GM18508 (cell line): ENCODE data around the gene ITPRIP.

ENCODE experiments used
- ATAC-seq: cut with Tn5 transposase; IDR thresholded peaks from one replicate; pipeline ENCODE4 v1.9.1; 2021; ENCODE audit warnings: moderate number of reproducible peaks; ENCODE audit not compliant: insufficient read depth, unreplicated experiment

Gene ITPRIP

GRCh38 chr10:104327745-104328645, 10.3 kb downstream of the ITPRIP start:
- no peak for ATAC-seq

GRCh38 chr10:104326991-104327610, 11.2 kb downstream of the ITPRIP start:
- ATAC-seq, result no peak

GRCh38 chr10:104325436-104326435, 12.5 kb downstream of the ITPRIP start:
- ATAC-seq, result no peak

- ATAC-seq, result no peak
These were observed 13.3 kb downstream of the ITPRIP start for GRCh38 chr10:104324931-104325330.

GRCh38 chr10:104324221-104324686, 14.0 kb downstream of the ITPRIP start:
- ATAC-seq, result no peak

- no peak for ATAC-seq
These were observed 14.5 kb downstream of the ITPRIP start for GRCh38 chr10:104323760-104324201.

GRCh38 chr10:104323085-104323484, 15.2 kb downstream of the ITPRIP start:
- ATAC-seq, result no peak

- ATAC-seq, result no peak
These were observed 15.9 kb downstream of the ITPRIP start for GRCh38 chr10:104322416-104322782.

- no peak for ATAC-seq
These were observed 16.4 kb downstream of the ITPRIP start for GRCh38 chr10:104321725-104322415.

- no peak for ATAC-seq
These were observed 17.0 kb downstream of the ITPRIP start for GRCh38 chr10:104321226-104321625.

GRCh38 chr10:104318810-104319741, 19.2 kb downstream of the ITPRIP start:
- ATAC-seq, result no peak

- ATAC-seq, result no peak
These were observed 19.9 kb downstream of the ITPRIP start for GRCh38 chr10:104318326-104318725.

GRCh38 chr10:104317726-104318299, 20.5 kb downstream of the ITPRIP start:
- no peak for ATAC-seq

GRCh38 chr10:104317269-104317710, 21.0 kb downstream of the ITPRIP start:
- no peak for ATAC-seq

- ATAC-seq, result no peak
These were observed 21.8 kb downstream of the ITPRIP start for GRCh38 chr10:104316321-104317099.

- ATAC-seq, result no peak
These were observed 22.8 kb downstream of the ITPRIP start for GRCh38 chr10:104315486-104315921.
